Measurements from ENCODE around the gene HTR1D.
"Not testable (repeated sequence)": the region's sequence is repeated elsewhere in the genome, so short reads cannot be mapped to it uniquely, and the experiment has no call there.

HTR1D gene

DNA sequence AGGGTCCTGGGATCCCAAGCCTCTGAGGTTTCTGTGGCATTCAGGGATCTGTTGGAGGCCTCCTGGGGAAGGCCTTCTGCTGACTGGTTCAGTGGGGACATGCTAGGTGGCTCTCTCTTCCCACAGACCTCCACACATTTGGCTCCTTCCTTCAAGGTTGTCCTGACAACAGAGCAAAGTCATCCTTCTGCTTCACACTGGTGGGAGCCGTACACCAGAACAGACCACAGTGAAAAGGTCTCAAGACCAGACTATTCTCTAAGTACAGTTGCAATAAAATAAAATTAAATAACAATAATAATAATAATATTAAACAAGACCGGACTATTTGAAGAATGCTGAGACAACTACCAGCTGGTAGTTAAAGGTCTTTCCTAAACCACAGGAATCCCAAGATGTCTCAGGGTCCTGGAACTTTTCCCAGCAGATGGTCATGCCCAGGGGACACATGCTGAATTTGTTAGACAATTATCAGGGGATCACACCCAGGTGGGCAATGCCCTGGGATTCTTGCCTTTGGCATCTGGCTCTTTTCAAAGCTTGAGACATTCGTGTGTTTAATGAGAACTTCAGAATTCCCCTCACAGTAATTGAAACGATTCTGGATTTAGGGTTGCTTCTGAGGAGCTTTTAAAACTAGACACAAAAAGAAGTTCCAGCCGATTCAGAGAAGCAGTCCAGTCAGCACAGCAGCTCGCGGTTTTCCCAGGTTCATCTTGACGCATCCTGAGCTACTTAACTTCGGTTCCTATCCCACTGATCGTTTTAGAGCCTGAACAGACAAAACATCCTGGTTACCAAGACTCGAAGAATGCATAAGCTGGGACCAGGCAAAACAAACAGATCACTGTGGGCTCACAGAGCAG lies 22.9 kb downstream of the HTR1D start:
- H3K9ac ChIP-seq (ENCODE audit: insufficient read length, low read depth) = no peak overlapping the region
- H3K9me3 ChIP-seq (ENCODE audit: insufficient read depth, low read length) = no peaks in the 10 kb centered on the region
- no peaks in the 10 kb centered on the region for H3K27me3 ChIP-seq (ENCODE audit: insufficient read depth, insufficient read length)
- H3K4me1 ChIP-seq (ENCODE audit: insufficient read depth, insufficient read length) = peaks cover 3% of the 10 kb centered on the region
- no peak for DNase-seq (ENCODE audit: low read depth, low spot score)
- TF ChIP-seq SUZ12 (IDR thresholded peaks at IDR 0.05; ENCODE audit: extremely low read depth, insufficient read depth, insufficient read length) (no peak), ZNF274 (IDR thresholded peaks at IDR 0.05; ENCODE audit: low read depth, low read length) (no peak), YY1 (IDR thresholded peaks at IDR 0.05; ENCODE audit: insufficient read depth, insufficient read length) (no peak)
- H3K36me3 ChIP-seq (ENCODE audit: insufficient read depth, insufficient read length, low read length) = no peaks in the 10 kb centered on the region
- H3K4me3 ChIP-seq (ENCODE audit: insufficient read length, low read depth) = no peak overlapping the region

DNA sequence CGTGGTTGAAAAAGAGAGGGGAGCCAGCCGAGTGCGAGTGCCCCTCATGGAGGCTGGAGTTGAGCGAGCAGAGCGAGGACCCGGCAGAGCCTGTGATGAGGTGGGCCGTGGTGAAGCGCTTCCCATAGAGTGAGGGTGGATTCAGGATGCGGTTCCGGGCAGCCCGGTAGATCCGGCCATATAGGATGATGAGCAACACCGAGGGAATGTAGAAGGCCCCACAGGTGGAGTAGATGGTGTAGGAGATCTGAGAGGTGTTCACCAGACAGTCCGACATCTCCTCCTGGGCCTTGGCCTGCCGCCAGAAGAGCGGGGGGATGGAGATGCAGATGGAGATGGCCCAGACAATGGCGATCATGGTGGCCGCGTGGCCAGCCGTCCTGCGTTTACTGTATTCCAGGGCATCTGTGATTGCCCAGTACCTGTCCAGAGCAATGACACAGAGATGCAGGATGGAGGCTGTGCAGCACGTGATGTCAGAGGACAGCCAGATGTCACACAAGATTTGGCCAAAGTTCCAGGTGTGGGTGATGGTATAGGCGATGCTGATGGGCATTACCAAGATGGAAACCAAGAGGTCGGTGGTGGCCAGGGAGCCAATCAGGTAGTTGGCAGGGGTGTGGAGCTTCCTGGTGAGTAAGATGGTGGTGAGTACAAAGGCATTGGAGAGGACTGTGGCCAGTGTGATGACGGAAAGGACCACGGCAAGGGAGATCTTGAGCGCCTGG lies 23.7 kb downstream of the HTR1D start:
- no peak for DNase-seq (ENCODE audit: low read depth, low spot score)
- H3K9me3 ChIP-seq (ENCODE audit: insufficient read depth, low read length) = no peaks in the 10 kb centered on the region
- H3K4me3 ChIP-seq (ENCODE audit: insufficient read length, low read depth) = no peak overlapping the region
- TF ChIP-seq SUZ12 (IDR thresholded peaks at IDR 0.05; ENCODE audit: extremely low read depth, insufficient read depth, insufficient read length) (no peak), YY1 (IDR thresholded peaks at IDR 0.05; ENCODE audit: insufficient read depth, insufficient read length) (no peak), ZNF274 (IDR thresholded peaks at IDR 0.05; ENCODE audit: low read depth, low read length) (no peak)
- H3K36me3 ChIP-seq (ENCODE audit: insufficient read depth, insufficient read length, low read length) = no peaks in the 10 kb centered on the region
- no peak overlapping the region for H3K9ac ChIP-seq (ENCODE audit: insufficient read length, low read depth)
- no peaks in the 10 kb centered on the region for H3K27me3 ChIP-seq (ENCODE audit: insufficient read depth, insufficient read length)
- H3K4me1 ChIP-seq (ENCODE audit: insufficient read depth, insufficient read length) = peaks cover 3% of the 10 kb centered on the region

DNA sequence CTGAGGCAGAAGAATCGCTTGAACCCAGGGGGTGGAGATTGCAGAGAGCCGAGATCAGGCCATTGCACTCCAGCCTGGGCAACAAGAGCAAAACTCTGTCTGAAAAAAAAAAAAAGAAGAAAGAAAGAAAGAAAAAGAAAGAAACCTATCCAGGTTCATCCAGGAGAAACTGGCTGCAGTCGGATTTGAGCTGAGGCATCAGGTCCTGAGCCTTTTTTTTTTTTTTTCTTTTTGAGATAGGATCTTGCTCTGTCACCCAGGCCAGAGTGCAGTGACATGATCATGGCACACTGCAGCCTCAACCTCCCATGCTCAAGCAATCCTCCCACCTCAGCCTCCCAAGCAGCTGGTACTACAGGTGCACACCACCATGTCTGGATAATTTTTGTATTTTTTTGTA lies 26.1 kb downstream of the HTR1D start:
- Histone ChIP-seq H3K27me3 (ENCODE audit: insufficient read depth, insufficient read length) (no peaks in the 10 kb centered on the region), H3K4me3 (ENCODE audit: insufficient read length, low read depth) (no peak overlapping the region), H3K36me3 (ENCODE audit: insufficient read depth, insufficient read length, low read length) (no peaks in the 10 kb centered on the region), H3K9me3 (ENCODE audit: insufficient read depth, low read length) (no peaks in the 10 kb centered on the region), H3K4me1 (ENCODE audit: insufficient read depth, insufficient read length) (peaks cover 3% of the 10 kb centered on the region), H3K9ac (ENCODE audit: insufficient read length, low read depth) (no peak overlapping the region)
- TF ChIP-seq SUZ12 (IDR thresholded peaks at IDR 0.05; ENCODE audit: extremely low read depth, insufficient read depth, insufficient read length) (no peak), YY1 (IDR thresholded peaks at IDR 0.05; ENCODE audit: insufficient read depth, insufficient read length) (no peak), ZNF274 (IDR thresholded peaks at IDR 0.05; ENCODE audit: low read depth, low read length) (no peak)
- no peak for DNase-seq (ENCODE audit: low read depth, low spot score)

DNA sequence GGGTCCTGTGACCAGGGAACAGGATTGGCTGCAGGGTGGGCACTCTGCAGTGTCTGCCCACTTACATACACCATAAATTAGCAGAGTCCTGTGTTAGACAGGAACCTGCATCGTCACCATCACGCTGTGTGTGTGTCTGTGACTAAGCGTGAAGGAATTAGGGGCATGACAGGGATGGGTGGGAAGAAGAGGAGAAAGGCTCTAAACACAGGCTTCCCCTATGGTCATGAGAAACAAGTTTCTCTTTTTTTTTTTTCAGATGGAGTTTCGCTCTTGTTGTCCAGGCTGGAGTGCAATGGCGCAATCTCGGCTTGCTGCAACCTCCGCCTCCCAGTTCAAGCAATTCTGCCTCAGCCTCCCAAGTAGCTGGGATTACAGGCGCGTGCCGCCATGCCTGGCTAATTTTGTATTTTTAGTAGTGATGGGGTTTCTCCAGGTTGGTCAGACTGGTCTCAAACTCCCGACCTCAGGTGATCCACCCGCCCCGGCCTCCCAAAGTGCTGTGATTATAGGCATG lies 28.3 kb downstream of the HTR1D start:
- H3K4me3 ChIP-seq (ENCODE audit: insufficient read length, low read depth); H3K9ac ChIP-seq (ENCODE audit: insufficient read length, low read depth); H3K9me3 ChIP-seq (ENCODE audit: insufficient read depth, low read length); DNase-seq (ENCODE audit: low read depth, low spot score); H3K4me1 ChIP-seq (ENCODE audit: insufficient read depth, insufficient read length); H3K27me3 ChIP-seq (ENCODE audit: insufficient read depth, insufficient read length); H3K36me3 ChIP-seq (ENCODE audit: insufficient read depth, insufficient read length, low read length): not testable (repeated sequence)

DNA sequence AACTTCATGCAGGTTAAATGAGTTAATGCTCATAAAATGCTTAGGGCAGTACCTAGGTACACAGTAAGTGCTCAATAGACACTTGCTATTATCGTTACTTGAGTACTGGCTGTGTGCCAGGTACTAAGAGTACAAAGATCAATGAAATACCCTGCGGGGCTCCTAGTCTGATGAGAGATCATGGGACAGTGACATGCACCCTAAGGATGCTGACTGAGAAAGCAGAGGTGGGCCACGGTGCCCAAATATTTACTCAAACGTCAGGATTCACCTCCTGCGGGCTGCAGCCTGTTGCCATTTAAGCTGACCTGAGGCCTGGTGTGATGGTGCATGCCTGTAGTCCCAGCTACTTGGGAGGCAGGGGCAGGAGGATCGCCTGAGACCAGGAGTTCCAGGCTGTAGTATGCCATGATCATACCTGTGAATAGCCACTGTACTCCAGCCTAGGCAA lies 28.8 kb downstream of the HTR1D start:
- no peaks in the 10 kb centered on the region for H3K9me3 ChIP-seq (ENCODE audit: insufficient read depth, low read length)
- H3K36me3 ChIP-seq (ENCODE audit: insufficient read depth, insufficient read length, low read length) = no peaks in the 10 kb centered on the region
- no peak overlapping the region for H3K4me3 ChIP-seq (ENCODE audit: insufficient read length, low read depth)
- H3K27me3 ChIP-seq (ENCODE audit: insufficient read depth, insufficient read length) = peaks cover 2% of the 10 kb centered on the region
- no peak for DNase-seq (ENCODE audit: low read depth, low spot score)
- H3K9ac ChIP-seq (ENCODE audit: insufficient read length, low read depth) = no peak overlapping the region
- no peaks in the 10 kb centered on the region for H3K4me1 ChIP-seq (ENCODE audit: insufficient read depth, insufficient read length)
- TF ChIP-seq YY1 (IDR thresholded peaks at IDR 0.05; ENCODE audit: insufficient read depth, insufficient read length) (no peak), SUZ12 (IDR thresholded peaks at IDR 0.05; ENCODE audit: extremely low read depth, insufficient read depth, insufficient read length) (no peak), ZNF274 (IDR thresholded peaks at IDR 0.05; ENCODE audit: low read depth, low read length) (no peak)

DNA sequence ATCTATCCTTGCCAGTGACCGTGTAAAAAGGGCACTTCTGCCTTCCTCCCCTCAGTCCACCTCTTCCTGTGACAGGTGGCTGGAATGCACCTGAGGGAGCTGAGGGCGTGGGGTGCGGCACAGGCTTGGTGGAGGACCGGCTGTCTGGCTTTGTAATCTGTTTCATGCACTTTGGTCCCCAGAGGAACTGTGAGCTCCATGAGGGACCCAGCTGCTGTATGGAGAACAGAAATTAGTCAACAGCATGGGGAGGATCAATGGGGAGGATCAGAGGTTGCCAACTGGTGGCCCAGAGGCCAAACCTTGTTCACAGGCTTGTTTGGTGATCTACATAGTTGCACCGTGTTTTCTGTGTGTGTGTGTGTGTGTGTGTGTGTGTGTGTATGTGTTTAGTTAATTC lies 29.7 kb downstream of the HTR1D start:
- Histone ChIP-seq H3K4me3 (ENCODE audit: insufficient read length, low read depth) (no peak overlapping the region), H3K9me3 (ENCODE audit: insufficient read depth, low read length) (no peaks in the 10 kb centered on the region), H3K4me1 (ENCODE audit: insufficient read depth, insufficient read length) (no peaks in the 10 kb centered on the region), H3K36me3 (ENCODE audit: insufficient read depth, insufficient read length, low read length) (no peaks in the 10 kb centered on the region), H3K27me3 (ENCODE audit: insufficient read depth, insufficient read length) (peaks cover 2% of the 10 kb centered on the region), H3K9ac (ENCODE audit: insufficient read length, low read depth) (no peak overlapping the region)
- no peak for DNase-seq (ENCODE audit: low read depth, low spot score)
- no peak for TF ChIP-seq SUZ12 (IDR thresholded peaks at IDR 0.05; ENCODE audit: extremely low read depth, insufficient read depth, insufficient read length)
- no peak for TF ChIP-seq ZNF274 (IDR thresholded peaks at IDR 0.05; ENCODE audit: low read depth, low read length)
- TF ChIP-seq YY1 (IDR thresholded peaks at IDR 0.05; ENCODE audit: insufficient read depth, insufficient read length) = no peak

DNA sequence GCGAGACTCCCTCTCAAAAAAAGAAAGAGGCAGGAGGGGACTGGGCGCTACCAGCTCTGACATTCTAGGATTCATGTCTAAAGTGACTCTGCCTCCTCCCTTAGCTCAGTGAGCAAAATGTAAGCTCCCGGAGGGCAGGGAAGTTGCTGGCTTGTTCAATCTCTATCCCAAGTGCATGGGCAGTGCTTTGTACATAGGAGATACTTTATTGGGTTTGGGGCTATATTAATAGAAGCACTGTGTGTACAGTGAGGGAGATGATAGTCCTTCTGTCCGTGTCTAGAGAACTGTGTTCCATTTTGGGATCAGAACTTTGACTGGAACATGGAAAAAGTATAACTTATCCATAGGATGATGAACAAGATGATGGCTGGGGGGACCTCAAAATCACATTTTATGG lies 31.9 kb downstream of the HTR1D start:
- H3K4me3 ChIP-seq (ENCODE audit: insufficient read length, low read depth) = no peak overlapping the region
- no peaks in the 10 kb centered on the region for H3K9me3 ChIP-seq (ENCODE audit: insufficient read depth, low read length)
- H3K27me3 ChIP-seq (ENCODE audit: insufficient read depth, insufficient read length) = peaks cover 2% of the 10 kb centered on the region
- no peaks in the 10 kb centered on the region for H3K36me3 ChIP-seq (ENCODE audit: insufficient read depth, insufficient read length, low read length)
- no peak overlapping the region for H3K9ac ChIP-seq (ENCODE audit: insufficient read length, low read depth)
- H3K4me1 ChIP-seq (ENCODE audit: insufficient read depth, insufficient read length) = no peaks in the 10 kb centered on the region
- TF ChIP-seq SUZ12 (IDR thresholded peaks at IDR 0.05; ENCODE audit: extremely low read depth, insufficient read depth, insufficient read length) (no peak), YY1 (IDR thresholded peaks at IDR 0.05; ENCODE audit: insufficient read depth, insufficient read length) (no peak), ZNF274 (IDR thresholded peaks at IDR 0.05; ENCODE audit: low read depth, low read length) (no peak)
- no peak for DNase-seq (ENCODE audit: low read depth, low spot score)

Measured in NT2/D1 (cell line).